H1 (cell line): ENCODE data around the gene KDM6A. TPM values are rescaled to one million over a fixed set of nuclear protein-coding genes. Genes with fewer than 3 reads are reported as not detected.

Experiments used
- CTCF ChIA-PET: fragments of 300-600 bp; sonication (Branson Sonifier 250); formaldehyde crosslinking; loops from one replicate; lab custom pipeline; 2021; ENCODE audit not compliant: partially characterized antibody; lab: Charles Lee
- POLR2A ChIA-PET: fragments of 300-600 bp; sonication (Branson Sonifier 250); formaldehyde crosslinking; loops from one replicate; lab custom pipeline; 2021; ENCODE audit warnings: inconsistent platforms; ENCODE audit not compliant: partially characterized antibody; lab: Charles Lee
- DNase-seq, 2 experiments: peaks; one replicate each; pipeline versions ENCODE4 v3.0.0 to v3.0.0-alpha.2; 2010 to 2022; ENCODE audit warnings: low spot score in 2 of 2, low read depth in 1 of 2, mixed read lengths in 1 of 2
- FAIRE-seq: peaks from 2 replicates; lab custom pipeline; 2011; peaks lifted over from hg19 to GRCh38; lab: Jason Lieb, UNC
- H2AFZ ChIP-seq: 2 replicates; pipeline ENCODE4 v1.8.1; 2012; ENCODE audit warnings: low read length, inconsistent platforms
- H2AK5ac ChIP-seq: 2 replicates; pipeline ENCODE4 v1.6.1; 2013; ENCODE audit warnings: low read depth, low read length
- H2BK120ac ChIP-seq: replicated peaks from 2 replicates; pipeline ENCODE3; 2013; ENCODE audit warnings: low read depth, low read length, inconsistent platforms
- H2BK12ac ChIP-seq: 2 replicates; pipeline ENCODE4 v1.6.1; 2013; ENCODE audit warnings: low read depth, low read length
- H2BK15ac ChIP-seq: 2 replicates; pipeline ENCODE4 v1.6.1; 2013; ENCODE audit warnings: low read length
- H2BK20ac ChIP-seq: 2 replicates; pipeline ENCODE4 v1.6.1; 2013; ENCODE audit warnings: low read length
- H2BK5ac ChIP-seq: 2 replicates; pipeline ENCODE4 v1.6.1; 2013; ENCODE audit warnings: low read depth, low read length
- H3K14ac ChIP-seq: 2 replicates; pipeline ENCODE4 v1.6.1; 2013; ENCODE audit warnings: inconsistent platforms; ENCODE audit not compliant: insufficient read length
- H3K18ac ChIP-seq: 2 replicates; pipeline ENCODE4 v1.6.1; 2013; ENCODE audit warnings: low read length; ENCODE audit errors: extremely low read depth
- H3K23ac ChIP-seq: 2 replicates; pipeline ENCODE4 v1.6.1; 2013; ENCODE audit warnings: inconsistent platforms; ENCODE audit not compliant: insufficient read length
- H3K23me2 ChIP-seq: 2 replicates; pipeline ENCODE4 v1.6.1; 2013; ENCODE audit warnings: low read depth, low read length
- H3K27ac ChIP-seq: 2 replicates; pipeline ENCODE4 v1.6.1; 2011; ENCODE audit warnings: low read depth, low read length, inconsistent platforms
- H3K27me3 ChIP-seq, 4 experiments: replicated peaks in 1 of 4; 1 replicate in 1 of 4; 2 replicates in 3 of 4; pipeline versions ENCODE4 v1.6.1 to v1.8.1; 2011 to 2013; ENCODE audit warnings: low read length in 3 of 4, mild to moderate bottlenecking in 3 of 4, inconsistent platforms in 2 of 4, mixed read lengths in 2 of 4, moderate library complexity in 1 of 4; ENCODE audit not compliant: control insufficient read depth in 3 of 4, insufficient read depth in 3 of 4; ENCODE audit errors: extremely low read depth in 1 of 4
- H3K36me3 ChIP-seq, 4 experiments: 2 replicates each; pipeline versions ENCODE4 v1.6.1 to v1.8.1; 2011 to 2013; ENCODE audit warnings: mild to moderate bottlenecking in 4 of 4, low read length in 3 of 4, moderate library complexity in 2 of 4, control low read depth in 1 of 4, inconsistent platforms in 1 of 4; ENCODE audit not compliant: insufficient read depth in 4 of 4, control insufficient read depth in 2 of 4
- H3K4ac ChIP-seq: replicated peaks from 2 replicates; pipeline ENCODE3; 2013; ENCODE audit warnings: low read length, low read depth, mixed read lengths, inconsistent platforms; ENCODE audit not compliant: insufficient read length
- H3K4me1 ChIP-seq, 4 experiments: replicated peaks in 1 of 4; 1 replicate in 1 of 4; 2 replicates in 3 of 4; pipeline versions ENCODE4 v1.6.1 to v1.8.1; 2011 to 2013; ENCODE audit warnings: low read length in 3 of 4, inconsistent platforms in 2 of 4, mixed read lengths in 1 of 4; ENCODE audit not compliant: insufficient read depth in 4 of 4, control insufficient read depth in 3 of 4
- H3K4me2 ChIP-seq, 2 experiments: 2 replicates each; pipeline versions ENCODE4 v1.6.1 to v1.8.1; 2011 to 2013; ENCODE audit warnings: low read depth in 2 of 2, low read length in 2 of 2, control low read depth in 1 of 2, inconsistent platforms in 1 of 2, mild to moderate bottlenecking in 1 of 2; ENCODE audit not compliant: insufficient read depth in 1 of 2
- H3K4me3 ChIP-seq, 4 experiments: fragments of 200-600, 300-600 bp in 1 of 4; sonication (generic), shearing (Covaris generic), sonication (Bioruptor Twin) in 1 of 4; 2 replicates each; pipeline versions ENCODE4 v1.5.1 to v1.8.1; 2011 to 2016; ENCODE audit warnings: low read length in 4 of 4, low read depth in 3 of 4, control low read depth in 2 of 4, inconsistent platforms in 2 of 4, mild to moderate bottlenecking in 2 of 4, mixed read lengths in 1 of 4, moderate library complexity in 1 of 4; ENCODE audit not compliant: insufficient read depth in 2 of 4; ENCODE audit errors: extremely low read depth in 1 of 4
- H3K56ac ChIP-seq: replicated peaks from 2 replicates; pipeline ENCODE3; 2013; ENCODE audit warnings: low read depth, mild to moderate bottlenecking, mixed read lengths, low read length, inconsistent platforms; ENCODE audit not compliant: insufficient read length
- H3K79me1 ChIP-seq: 2 replicates; pipeline ENCODE4 v1.6.1; 2013; ENCODE audit warnings: low read depth, low read length, control low read depth
- H3K79me2 ChIP-seq, 2 experiments: 2 replicates each; pipeline versions ENCODE4 v1.6.1 to v1.8.1; 2012 to 2013; ENCODE audit warnings: low read length in 2 of 2, mild to moderate bottlenecking in 2 of 2, inconsistent platforms in 1 of 2; ENCODE audit not compliant: insufficient read depth in 2 of 2, control insufficient read depth in 1 of 2
- H3K9ac ChIP-seq, 4 experiments: replicated peaks in 1 of 4; 1 replicate in 1 of 4; 2 replicates in 3 of 4; pipeline versions ENCODE4 v1.6.1 to v1.8.1; 2011 to 2013; ENCODE audit warnings: low read depth in 3 of 4, low read length in 3 of 4, control low read depth in 2 of 4, mild to moderate bottlenecking in 2 of 4, moderate library complexity in 2 of 4, inconsistent platforms in 1 of 4; ENCODE audit errors: extremely low read depth in 1 of 4
- H3K9me3 ChIP-seq, 2 experiments: 2 replicates each; pipeline versions ENCODE4 v1.6.1 to v1.8.1; 2012 to 2013; ENCODE audit warnings: mild to moderate bottlenecking in 2 of 2, moderate library complexity in 2 of 2, control low read depth in 1 of 2, inconsistent platforms in 1 of 2, low read depth in 1 of 2, low read length in 1 of 2, mixed read lengths in 1 of 2; ENCODE audit not compliant: insufficient read depth in 2 of 2
- H4K20me1 ChIP-seq, 2 experiments: replicated peaks in 1 of 2; 2 replicates each; pipeline versions ENCODE3 to v1.8.1; 2011 to 2013; ENCODE audit warnings: inconsistent platforms in 2 of 2, low read length in 2 of 2, mild to moderate bottlenecking in 1 of 2; ENCODE audit not compliant: insufficient read depth in 2 of 2, control insufficient read depth in 1 of 2
- H4K5ac ChIP-seq: 2 replicates; pipeline ENCODE4 v1.6.1; 2013; ENCODE audit warnings: low read length, low read depth, mixed read lengths, inconsistent platforms; ENCODE audit not compliant: insufficient read length
- H4K8ac ChIP-seq: 2 replicates; pipeline ENCODE4 v1.8.0; 2013; ENCODE audit warnings: mild to moderate bottlenecking, moderate library complexity, low read length, inconsistent platforms; ENCODE audit not compliant: insufficient read depth; ENCODE audit errors: extremely low read depth
- H4K91ac ChIP-seq: replicated peaks from 2 replicates; pipeline ENCODE3; 2013; ENCODE audit warnings: low read length, mixed read lengths, inconsistent platforms; ENCODE audit not compliant: insufficient read length
- BRCA1 ChIP-seq: IDR thresholded peaks from 2 replicates; pipeline ENCODE4 v1.6.1; 2012; ENCODE audit warnings: low read depth, low read length, improper control_type of control experiment
- CHD1 ChIP-seq: IDR thresholded peaks from 2 replicates; pipeline ENCODE4 v1.6.1; 2012; ENCODE audit warnings: low read depth, low read length, improper control_type of control experiment
- FOSL1 ChIP-seq: IDR thresholded peaks from 2 replicates; pipeline ENCODE4 v1.6.1; 2011; ENCODE audit warnings: mild to moderate bottlenecking, low read depth, low read length, moderate library complexity; ENCODE audit not compliant: insufficient read depth
- JUN ChIP-seq: IDR thresholded peaks from 2 replicates; pipeline ENCODE4 v1.6.1; 2011; ENCODE audit warnings: low read depth, mild to moderate bottlenecking, improper control_type of control experiment, low read length
- JUND ChIP-seq: IDR thresholded peaks from 2 replicates; pipeline ENCODE4 v1.6.1; 2011; ENCODE audit warnings: mild to moderate bottlenecking, improper control_type of control experiment, low read length
- KDM4A ChIP-seq: IDR thresholded peaks from one replicate; pipeline ENCODE4 v1.7.1; 2012; ENCODE audit warnings: low read depth, mild to moderate bottlenecking, moderate library complexity, low read length, inconsistent platforms; ENCODE audit not compliant: severe bottlenecking
- NRF1 ChIP-seq: IDR thresholded peaks from 2 replicates; pipeline ENCODE4 v1.6.1; 2011; ENCODE audit warnings: mild to moderate bottlenecking, low read depth, low read length, improper control_type of control experiment
- PHF8 ChIP-seq: fragments of 200-600 bp; sonication (generic); conservative IDR thresholded peaks from 2 replicates; pipeline ENCODE4 v1.7.1; 2012; ENCODE audit warnings: low read depth, mild to moderate bottlenecking, inconsistent platforms, low read length, moderate library complexity
- POU5F1 ChIP-seq: IDR thresholded peaks from 2 replicates; pipeline ENCODE4 v1.6.1; 2011; ENCODE audit warnings: low read depth, mild to moderate bottlenecking, low read length, moderate library complexity
- SP1 ChIP-seq: IDR thresholded peaks from 2 replicates; pipeline ENCODE4 v1.6.1; 2011; ENCODE audit warnings: low read depth, low read length
- TAF1 ChIP-seq: IDR thresholded peaks from 2 replicates; pipeline ENCODE4 v1.6.1; 2011; ENCODE audit warnings: mild to moderate bottlenecking, low read depth, low read length
- WGBS, 2 experiments: shearing (Covaris generic) in 1 of 2; methylation state at CpG; one replicate each; pipeline versions ENCODE4 v1.1.6 to v1.1.7; 2013 to 2015; ENCODE audit warnings: low lambda C conversion rate in 2 of 2, mixed read lengths in 2 of 2, inconsistent platforms in 1 of 2, low coverage in 1 of 2, missing lambda C conversion rate in 1 of 2; ENCODE audit not compliant: insufficient replicate concordance in 2 of 2, insufficient coverage in 1 of 2, insufficient read length in 1 of 2; ENCODE audit errors: extremely low coverage in 1 of 2, missing lambda C conversion rate in 1 of 2; 5-methylcytosine and 5-hydroxymethylcytosine counted together
- polyA plus RNA-seq, 7 experiments: library from polyadenylated mRNA; depleted of rRNA in 3 of 7; stranded (reverse) in 5 of 7; unstranded in 2 of 7; fragments of >200 nt in 5 of 7; fragments of 200-250 nt in 2 of 7; gene quantifications; 1 replicate in 5 of 7; 2 replicates in 1 of 7; 4 replicates in 1 of 7; pipeline versions ENCODE4 v1.2.1 to v1.2.3, GENCODE V29; 2011 to 2013; ENCODE audit warnings: missing spikeins in 2 of 7, mixed read lengths in 2 of 7
- total RNA-seq: library from RNA; stranded (reverse); fragmentation: NEBNext Ultra II Directional; extraction: Animal tissue kit (Norgen Biotek cat#: 25700); gene quantifications from 2 replicates; pipeline ENCODE4 v1.2.1, GENCODE V29; 2021
- TF ChIP-seq, protein P1 (sequence below): IDR thresholded peaks from 2 replicates; pipeline ENCODE4 v1.6.1; 2012; ENCODE audit warnings: inconsistent platforms
- TF ChIP-seq, protein P2 (sequence below): IDR thresholded peaks from 2 replicates; pipeline ENCODE4 v1.6.1; 2011; ENCODE audit warnings: low read depth, mild to moderate bottlenecking, low read length; ENCODE audit not compliant: insufficient read depth

KDM6A gene
- total and polyA plus RNA-seq, 2 of the 8 experiments (the other 6 are each of a cell fraction or from before 2014, with no cell fraction given) = 43.5 to 58.4 TPM

DNA sequence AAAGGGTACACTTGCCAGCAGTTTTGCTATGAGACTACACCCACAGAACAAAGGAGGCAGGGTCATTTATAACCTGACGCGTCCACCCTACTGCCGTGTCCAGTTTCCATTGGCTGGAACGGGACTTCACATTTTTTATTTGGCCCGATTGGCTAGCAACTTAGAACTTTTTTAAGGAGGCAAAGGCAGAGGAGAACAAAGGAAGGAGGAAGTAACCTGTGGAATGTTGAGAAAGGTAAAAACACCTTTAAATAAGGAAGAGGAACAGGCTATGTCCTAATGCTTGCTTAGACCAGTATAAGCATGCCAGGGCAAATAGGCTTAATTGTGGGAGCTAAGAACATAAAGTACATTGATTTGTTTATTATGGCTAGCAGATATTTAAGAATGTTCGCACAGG is 18.7 kb downstream of the KDM6A start:
- H4K8ac ChIP-seq = no peak overlapping the region
- H3K14ac ChIP-seq = no peak overlapping the region
- H3K79me2 ChIP-seq = peaks cover 3 to 97% of the 10 kb centered on the region in 2 experiments; a peak in 3 of 4 replicates
- no peak overlapping the region for H3K18ac ChIP-seq
- H2AFZ ChIP-seq = no peak overlapping the region
- no peaks in the 10 kb centered on the region for H3K9me3 ChIP-seq
- DNase-seq = no peak
- no peak overlapping the region for H2BK120ac ChIP-seq
- no peak overlapping the region for H2BK12ac ChIP-seq
- H3K27me3 ChIP-seq = no peaks in the 10 kb centered on the region
- no peak overlapping the region for H3K9ac ChIP-seq
- H4K91ac ChIP-seq = no peak overlapping the region
- H4K5ac ChIP-seq = no peak overlapping the region
- H2AK5ac ChIP-seq = no peak overlapping the region
- no peak overlapping the region for H2BK20ac ChIP-seq
- H3K56ac ChIP-seq = no peak overlapping the region
- H3K23me2 ChIP-seq = no peaks in the 10 kb centered on the region
- 100% methylated on average over 5 of the region's 6 CpGs; no CpG with 5 or more reads in 1 of the 2 experiments for WGBS, 2 experiments
- CTCF ChIA-PET = no interaction called here
- no peak overlapping the region for H3K4me2 ChIP-seq
- no peak overlapping the region for H3K4me3 ChIP-seq
- H4K20me1 ChIP-seq = no peaks in the 10 kb centered on the region
- no peak overlapping the region for H2BK5ac ChIP-seq
- POLR2A ChIA-PET = no interaction called here
- FAIRE-seq = no peak
- no peaks in the 10 kb centered on the region for H3K36me3 ChIP-seq
- no peaks in the 10 kb centered on the region for H3K79me1 ChIP-seq
- H3K23ac ChIP-seq = no peak overlapping the region
- H3K27ac ChIP-seq = no peak overlapping the region
- H3K4ac ChIP-seq = no peak overlapping the region
- no peak overlapping the region for H2BK15ac ChIP-seq
- H3K4me1 ChIP-seq = no peaks in the 10 kb centered on the region
- TF ChIP-seq POU5F1 (no peak), BRCA1 (no peak), SP1 (no peak), JUN (no peak), KDM4A (no peak), PHF8 (no peak), CHD1 (no peak), FOSL1 (no peak), JUND (no peak), TAF1 (no peak), NRF1 (no peak)
- TF ChIP-seq, protein P1, sequence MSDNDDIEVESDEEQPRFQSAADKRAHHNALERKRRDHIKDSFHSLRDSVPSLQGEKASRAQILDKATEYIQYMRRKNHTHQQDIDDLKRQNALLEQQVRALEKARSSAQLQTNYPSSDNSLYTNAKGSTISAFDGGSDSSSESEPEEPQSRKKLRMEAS = no peak
- TF ChIP-seq, protein P2, sequence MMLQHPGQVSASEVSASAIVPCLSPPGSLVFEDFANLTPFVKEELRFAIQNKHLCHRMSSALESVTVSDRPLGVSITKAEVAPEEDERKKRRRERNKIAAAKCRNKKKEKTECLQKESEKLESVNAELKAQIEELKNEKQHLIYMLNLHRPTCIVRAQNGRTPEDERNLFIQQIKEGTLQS = no peak
